ENCODE results near the gene MEOX1.

GRCh38 chr17:43674394-43674793, 12.7 kb upstream of the MEOX1 start:
- TF ChIP-seq POLR2AphosphoS5 (IDR thresholded peaks at IDR 0.05) = no peak
- no peak for TF ChIP-seq CTCF (IDR thresholded peaks at IDR 0.05)
- TF ChIP-seq EP300 (IDR thresholded peaks at IDR 0.05) = no peak
- no peak for TF ChIP-seq POLR2A (IDR thresholded peaks at IDR 0.05)
